RWPE2 (cell line): ENCODE data around the gene UBR4.

ENCODE experiments used
- ATAC-seq: fragments of 200-7000 bp; cut with Tn5 transposase; 3 replicates; pipeline ENCODE4 v1.9.1; 2021; ENCODE audit warnings: low read depth
- DNase-seq: peaks from one replicate; pipeline ENCODE4 v3.0.0-alpha.2; 2020; ENCODE audit warnings: low spot score
- H3K27ac ChIP-seq: fragments of 450-650 bp; 2 replicates; pipeline ENCODE4 v1.5.1; 2017; ENCODE audit warnings: mild to moderate bottlenecking; ENCODE audit not compliant: poor library complexity, severe bottlenecking
- H3K27me3 ChIP-seq: fragments of 250-450 bp; sonication (Bioruptor Pico); 2 replicates; pipeline ENCODE4 v1.5.1; 2021; ENCODE audit warnings: mild to moderate bottlenecking, moderate library complexity; ENCODE audit not compliant: insufficient read depth, poor library complexity, severe bottlenecking
- H3K36me3 ChIP-seq: fragments of 250-450 bp; sonication (Bioruptor Pico); 2 replicates; pipeline ENCODE4 v1.5.1; 2020; ENCODE audit warnings: low read depth, mild to moderate bottlenecking, moderate library complexity
- H3K4me1 ChIP-seq: fragments of 250-450 bp; sonication (Bioruptor Pico); 2 replicates; pipeline ENCODE4 v1.5.1; 2021; ENCODE audit warnings: mild to moderate bottlenecking, moderate library complexity; ENCODE audit not compliant: insufficient read depth, poor library complexity, severe bottlenecking
- H3K4me3 ChIP-seq: fragments of 250-450 bp; sonication (Bioruptor Pico); 2 replicates; pipeline ENCODE4 v1.5.1; 2021; ENCODE audit warnings: mild to moderate bottlenecking, moderate library complexity; ENCODE audit not compliant: severe bottlenecking
- H3K9me3 ChIP-seq: fragments of 250-450 bp; sonication (Bioruptor Pico); 2 replicates; pipeline ENCODE4 v1.5.1; 2021; ENCODE audit warnings: mild to moderate bottlenecking, moderate library complexity; ENCODE audit not compliant: severe bottlenecking
- CTCF ChIP-seq: fragments of 450-650 bp; IDR thresholded peaks from one replicate; pipeline ENCODE4 v1.5.1; 2017; ENCODE audit warnings: mild to moderate bottlenecking, moderate library complexity; ENCODE audit not compliant: poor library complexity, severe bottlenecking

UBR4 gene

GRCh38 chr1:19177811-19178210, 32.3 kb downstream of the UBR4 start:
- no peak for ATAC-seq
- Histone ChIP-seq H3K27ac (no peak overlapping the region), H3K27me3 (no peaks in the 10 kb centered on the region), H3K36me3 (peaks cover 91% of the 10 kb centered on the region), H3K4me3 (no peak overlapping the region), H3K4me1 (no peaks in the 10 kb centered on the region), H3K9me3 (no peaks in the 10 kb centered on the region)
- no peak for DNase-seq
- no peak for TF ChIP-seq CTCF

- H3K4me1 ChIP-seq = no peaks in the 10 kb centered on the region
- no peaks in the 10 kb centered on the region for H3K27me3 ChIP-seq
- TF ChIP-seq CTCF = no peak
- ATAC-seq = no peak
- DNase-seq = no peak
- H3K4me3 ChIP-seq = no peak overlapping the region
- no peaks in the 10 kb centered on the region for H3K9me3 ChIP-seq
- no peak overlapping the region for H3K27ac ChIP-seq
- H3K36me3 ChIP-seq = peaks cover 95% of the 10 kb centered on the region
These were observed 40.4 kb downstream of the UBR4 start for GRCh38 chr1:19169642-19170041.

- H3K27ac ChIP-seq = no peak overlapping the region
- H3K4me3 ChIP-seq = no peak overlapping the region
- no peak for TF ChIP-seq CTCF
- no peaks in the 10 kb centered on the region for H3K4me1 ChIP-seq
- peaks cover 95% of the 10 kb centered on the region for H3K36me3 ChIP-seq
- no peak for DNase-seq
- H3K9me3 ChIP-seq = no peaks in the 10 kb centered on the region
- ATAC-seq = no peak
- no peaks in the 10 kb centered on the region for H3K27me3 ChIP-seq
These were observed 42.9 kb downstream of the UBR4 start for GRCh38 chr1:19167140-19167539.

- H3K9me3 ChIP-seq = no peaks in the 10 kb centered on the region
- DNase-seq (no peak), ATAC-seq (no peak)
- H3K27ac ChIP-seq = no peak overlapping the region
- TF ChIP-seq CTCF = no peak
- no peaks in the 10 kb centered on the region for H3K4me1 ChIP-seq
- peaks cover 95% of the 10 kb centered on the region for H3K36me3 ChIP-seq
- H3K4me3 ChIP-seq = no peak overlapping the region
- H3K27me3 ChIP-seq = no peaks in the 10 kb centered on the region
These were observed 44.0 kb downstream of the UBR4 start for GRCh38 chr1:19166066-19166465.

- Histone ChIP-seq H3K4me3 (no peak overlapping the region), H3K36me3 (peaks cover 95% of the 10 kb centered on the region), H3K9me3 (no peaks in the 10 kb centered on the region), H3K27ac (no peak overlapping the region), H3K27me3 (no peaks in the 10 kb centered on the region), H3K4me1 (no peaks in the 10 kb centered on the region)
- ATAC-seq (0 out of 3 replicates have a peak, but pooled peaks have one; percentile 21), DNase-seq (no peak)
- TF ChIP-seq CTCF = no peak
These were observed 44.6 kb downstream of the UBR4 start for GRCh38 chr1:19165501-19165900.
